Activated CD4-positive, CD25-positive, alpha-beta regulatory T cell (primary cell): ENCODE results near the gene SDHC.
"Not testable (repeated sequence)": the region's sequence is repeated elsewhere in the genome, so short reads cannot be mapped to it uniquely, and the experiment has no call there.

Experiments used
- DNase-seq, 4 experiments: peaks; one replicate each; lab custom pipeline; 2025; lab: John Stamatoyannopoulos, UW

Gene SDHC

GRCh38 chr1:161388639-161389038, 74.5 kb downstream of the SDHC start:
- DNase-seq: no peak

GRCh38 chr1:161389158-161389557, 75.0 kb downstream of the SDHC start:
- DNase-seq: not testable (repeated sequence)

- peak; percentile 88 to 93 (median 92) for DNase-seq
Observed at GRCh38 chr1:161389691-161390558, 75.7 kb downstream of the SDHC start.

- DNase-seq: no peak
Observed at GRCh38 chr1:161390559-161390858, 76.3 kb downstream of the SDHC start.

GRCh38 chr1:161391136-161391535, 77.0 kb downstream of the SDHC start:
- not testable (repeated sequence) for DNase-seq

- DNase-seq: no peak
Observed at GRCh38 chr1:161391611-161392010, 77.4 kb downstream of the SDHC start.

- DNase-seq: no peak
Observed at GRCh38 chr1:161393151-161393550, 79.0 kb downstream of the SDHC start.

- DNase-seq: not testable (repeated sequence)
Observed at GRCh38 chr1:161397038-161397437, 82.9 kb downstream of the SDHC start.

GRCh38 chr1:161398900-161399256, 84.7 kb downstream of the SDHC start:
- DNase-seq: no peak

- peak; percentile 74 to 90 (median 80) for DNase-seq
Observed at GRCh38 chr1:161399257-161399998, 85.2 kb downstream of the SDHC start.

- no peak for DNase-seq
Observed at GRCh38 chr1:161402446-161402845, 88.3 kb downstream of the SDHC start.

GRCh38 chr1:161404051-161404597, 89.9 kb downstream of the SDHC start:
- DNase-seq: no peak

- DNase-seq: not testable (repeated sequence)
Observed at GRCh38 chr1:161406551-161406950, 92.4 kb downstream of the SDHC start.

GRCh38 chr1:161407451-161407985, 93.3 kb downstream of the SDHC start:
- no peak for DNase-seq

GRCh38 chr1:161408429-161409052, 94.4 kb downstream of the SDHC start:
- DNase-seq: no peak

GRCh38 chr1:161409848-161410635, 95.9 kb downstream of the SDHC start:
- DNase-seq: not testable (repeated sequence)

GRCh38 chr1:161410636-161410970, 96.4 kb downstream of the SDHC start:
- DNase-seq: not testable (repeated sequence)
